Bone marrow (tissue), 2 donors: ENCODE data around the gene CAVIN4.

Source experiments
- DNase-seq, 2 donors: peaks; one replicate each; lab custom pipeline; 2025; lab: John Stamatoyannopoulos, UW

The CAVIN4 gene, protein sequence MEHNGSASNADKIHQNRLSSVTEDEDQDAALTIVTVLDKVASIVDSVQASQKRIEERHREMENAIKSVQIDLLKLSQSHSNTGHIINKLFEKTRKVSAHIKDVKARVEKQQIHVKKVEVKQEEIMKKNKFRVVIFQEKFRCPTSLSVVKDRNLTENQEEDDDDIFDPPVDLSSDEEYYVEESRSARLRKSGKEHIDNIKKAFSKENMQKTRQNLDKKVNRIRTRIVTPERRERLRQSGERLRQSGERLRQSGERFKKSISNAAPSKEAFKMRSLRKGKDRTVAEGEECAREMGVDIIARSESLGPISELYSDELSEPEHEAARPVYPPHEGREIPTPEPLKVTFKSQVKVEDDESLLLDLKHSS

DNA sequence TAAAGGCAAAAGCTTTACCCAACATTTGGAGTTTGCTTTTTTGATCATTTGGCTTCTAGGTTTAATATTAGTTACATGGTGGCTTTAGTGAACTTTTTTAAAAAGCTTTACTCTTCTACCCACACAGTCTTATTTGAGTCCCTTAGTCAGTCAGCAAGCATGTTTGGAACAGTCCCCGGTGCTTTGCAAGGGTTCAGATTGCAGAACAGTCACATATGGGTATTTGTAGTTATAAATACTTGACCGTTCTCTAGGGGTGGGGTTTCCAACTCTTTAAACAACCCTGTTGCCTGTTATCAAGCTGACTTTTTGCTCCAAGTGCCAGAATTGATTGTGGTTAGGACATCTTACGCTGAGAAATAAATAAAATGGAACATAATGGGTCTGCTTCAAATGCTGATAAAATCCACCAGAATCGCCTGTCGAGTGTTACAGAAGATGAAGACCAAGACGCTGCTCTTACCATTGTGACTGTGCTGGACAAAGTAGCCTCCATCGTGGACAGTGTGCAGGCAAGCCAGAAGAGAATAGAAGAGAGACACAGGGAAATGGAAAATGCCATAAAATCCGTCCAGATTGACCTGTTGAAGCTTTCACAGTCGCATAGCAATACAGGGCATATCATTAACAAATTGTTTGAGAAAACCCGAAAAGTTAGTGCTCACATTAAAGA is at the start of gene CAVIN4:
Gene CAVIN4, plus strand, starts transcription at position 304 of the 673 bp plus-strand sequence. Its CDS starts 65 bp downstream, at position 369.
- DNase-seq: no peak

DNA sequence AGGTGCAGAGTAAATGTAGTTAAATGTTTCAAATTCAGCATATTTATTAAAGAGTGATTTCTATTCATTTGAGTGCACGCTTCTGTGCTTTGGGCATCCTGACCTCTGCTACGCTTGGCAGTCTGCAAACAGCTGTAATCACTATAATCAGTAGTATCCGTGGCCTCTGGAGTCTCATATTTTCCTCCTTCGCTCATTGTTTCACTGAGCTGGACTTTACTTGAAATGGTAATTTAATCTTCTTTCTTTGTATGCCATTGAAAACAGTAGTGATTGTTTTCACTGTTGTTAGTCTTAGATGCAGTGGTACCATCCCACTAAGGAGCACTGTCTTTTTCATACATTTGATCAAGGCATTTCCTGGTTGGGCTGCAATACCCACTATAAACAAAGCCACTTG is 43.5 kb upstream of the CAVIN4 start:
- no peak for DNase-seq

DNA sequence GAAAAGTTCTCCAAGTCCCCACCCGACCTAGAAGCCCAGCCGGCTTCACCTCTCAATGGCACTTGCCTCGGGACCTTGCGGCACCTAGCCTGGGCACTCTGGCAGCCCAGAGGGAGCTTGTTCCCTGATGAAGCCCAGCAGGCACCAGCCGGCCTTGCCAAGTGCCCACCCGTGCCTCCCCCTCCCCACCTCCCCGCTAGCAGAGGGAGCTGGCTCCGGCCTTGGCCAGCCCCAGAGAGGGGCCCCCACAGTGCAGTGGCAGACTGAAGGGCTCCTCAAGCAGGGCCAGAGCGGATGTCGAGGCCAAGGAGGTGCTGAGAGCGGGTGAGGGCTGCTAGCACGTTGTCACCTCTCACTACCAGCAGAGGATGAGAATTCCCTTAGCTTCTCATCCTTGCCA is 37.6 kb upstream of the CAVIN4 start:
- DNase-seq: no peak

GRCh38 chr9:100549048-100549447 is 28.8 kb upstream of the CAVIN4 start:
- DNase-seq: no peak

DNA sequence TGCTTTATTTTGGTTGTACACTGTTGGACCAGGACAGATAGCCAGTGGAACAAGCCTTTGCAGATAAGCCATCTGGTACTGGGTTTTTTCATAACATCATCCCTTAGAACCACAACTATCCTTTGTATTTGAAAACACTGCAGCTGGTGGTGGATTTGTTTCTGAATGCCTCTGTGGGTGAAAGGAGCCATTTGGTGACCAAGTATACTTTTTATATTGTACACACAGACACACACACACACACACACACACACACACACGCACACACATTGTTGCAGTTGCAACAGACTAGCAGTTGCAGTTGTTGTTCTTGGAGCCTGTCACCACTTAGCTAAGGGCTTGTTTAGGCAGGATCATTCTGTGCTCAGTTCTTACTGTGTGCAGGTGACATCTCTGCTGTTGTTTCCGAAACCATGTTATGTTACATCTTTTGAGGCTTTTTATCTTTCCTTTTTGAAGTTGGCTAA is 22.9 kb upstream of the CAVIN4 start:
- DNase-seq: no peak

DNA sequence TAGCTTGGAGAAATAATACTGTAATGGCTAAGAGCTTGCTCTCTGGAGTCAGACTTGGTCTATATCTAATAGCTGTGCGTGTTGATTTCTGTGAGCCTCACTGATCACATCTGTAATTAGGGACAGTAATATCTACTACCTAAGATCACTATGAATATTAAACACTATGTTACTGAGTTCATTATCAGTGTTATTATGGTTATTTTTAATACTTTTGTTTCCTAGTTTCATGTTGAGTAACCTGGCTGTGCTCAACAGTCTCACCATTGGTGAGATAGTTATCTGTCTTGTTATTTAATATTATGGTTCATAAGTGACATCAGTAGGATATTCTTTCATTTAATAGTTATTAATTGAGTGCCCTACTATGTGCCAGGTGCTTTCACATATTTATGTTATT is 22.4 kb upstream of the CAVIN4 start:
- DNase-seq: no peak

GRCh38 chr9:100557053-100557452 is 20.8 kb upstream of the CAVIN4 start:
- DNase-seq: no peak

- no peak for DNase-seq
Measured at GRCh38 chr9:100561256-100561655, 16.6 kb upstream of the CAVIN4 start.

DNA sequence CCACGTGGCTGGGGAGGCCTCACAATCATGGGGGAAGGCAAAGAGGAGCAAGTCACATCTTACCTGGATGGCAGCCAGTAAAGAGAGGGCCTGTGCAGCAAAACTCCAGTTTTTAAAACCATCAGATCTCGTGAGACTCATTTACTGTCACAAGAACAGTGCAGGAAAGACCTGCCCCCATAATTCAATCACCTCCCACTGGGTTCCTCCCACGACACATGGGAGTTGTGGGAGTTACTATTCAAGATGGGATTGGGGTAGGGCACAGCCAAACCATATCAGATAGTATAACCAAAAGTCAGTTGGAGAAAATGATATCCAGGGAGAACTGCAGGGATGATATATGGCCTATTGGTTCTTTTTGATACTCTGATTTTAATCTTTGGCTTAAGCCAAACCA is 10.0 kb upstream of the CAVIN4 start:
- no peak for DNase-seq

DNA sequence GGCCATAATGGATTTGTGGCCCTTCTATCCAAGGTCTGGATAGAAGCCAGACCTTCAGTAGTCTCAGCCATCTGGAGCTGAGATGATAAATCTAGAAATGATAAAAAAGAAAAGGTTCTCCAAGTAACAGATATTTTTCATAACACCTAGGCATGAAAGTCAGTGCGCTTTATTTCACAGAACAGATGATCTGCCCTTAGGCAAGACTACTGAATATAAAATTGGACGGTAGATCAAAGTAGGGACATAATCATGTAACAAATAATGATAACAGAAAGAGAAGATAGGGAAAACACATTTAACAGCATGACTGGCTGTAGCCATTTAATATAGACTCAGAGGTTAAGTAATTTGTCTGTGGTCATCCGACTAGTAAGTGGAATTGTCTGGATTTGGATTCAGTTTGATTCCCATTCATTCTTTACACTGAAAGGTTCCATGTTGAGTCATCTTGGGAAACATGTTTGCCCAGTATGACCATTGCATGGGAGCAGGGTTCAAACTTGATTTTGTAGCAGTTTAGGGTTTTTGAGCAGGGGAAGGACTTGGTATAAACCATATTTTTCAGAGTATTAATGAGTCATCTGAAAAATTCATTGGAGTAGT is 4.1 kb upstream of the CAVIN4 start:
- no peak for DNase-seq

DNA sequence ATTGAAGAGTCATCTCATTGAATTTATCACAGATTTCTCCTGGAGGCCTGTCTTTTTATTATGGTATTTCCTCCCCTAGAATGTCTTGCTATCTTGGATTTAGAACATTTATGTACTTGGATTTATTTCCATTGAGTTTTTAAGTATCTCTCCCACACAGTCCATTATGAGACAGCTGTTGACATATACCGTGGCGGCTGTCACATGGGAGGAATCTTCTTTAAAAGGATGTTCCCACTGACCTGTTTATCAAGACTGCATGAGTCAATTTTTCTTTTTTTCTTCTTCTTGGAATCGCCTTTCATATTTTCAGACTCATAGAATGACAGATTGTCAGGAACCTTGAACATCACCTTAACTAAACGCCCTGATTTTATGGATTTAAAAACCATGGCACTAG is 2.9 kb upstream of the CAVIN4 start:
- no peak for DNase-seq

- DNase-seq: no peak
Measured at GRCh38 chr9:100575765-100576386, 2.0 kb upstream of the CAVIN4 start.

DNA sequence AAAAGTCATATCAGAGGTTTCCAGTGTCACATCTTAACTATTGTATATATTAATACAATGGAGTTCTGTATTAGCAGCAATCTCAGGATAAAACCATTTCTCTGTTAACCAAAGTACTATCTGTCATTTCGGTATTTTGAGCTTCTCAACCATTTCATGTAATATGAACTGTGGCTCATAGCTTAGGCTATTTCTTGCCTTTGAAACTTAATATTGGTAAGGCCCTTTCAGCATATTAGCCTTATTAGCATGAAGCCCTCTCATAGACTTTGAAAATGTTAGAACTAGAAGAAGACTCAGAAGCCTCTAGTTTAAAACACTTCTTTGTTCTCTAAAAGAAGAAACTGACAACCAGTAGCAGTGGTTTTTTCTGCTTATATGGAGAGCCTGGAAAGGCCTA is 731 bp downstream of the CAVIN4 start:
- DNase-seq: no peak

- no peak for DNase-seq
Measured at GRCh38 chr9:100579665-100580064, 1.8 kb downstream of the CAVIN4 start.

DNA sequence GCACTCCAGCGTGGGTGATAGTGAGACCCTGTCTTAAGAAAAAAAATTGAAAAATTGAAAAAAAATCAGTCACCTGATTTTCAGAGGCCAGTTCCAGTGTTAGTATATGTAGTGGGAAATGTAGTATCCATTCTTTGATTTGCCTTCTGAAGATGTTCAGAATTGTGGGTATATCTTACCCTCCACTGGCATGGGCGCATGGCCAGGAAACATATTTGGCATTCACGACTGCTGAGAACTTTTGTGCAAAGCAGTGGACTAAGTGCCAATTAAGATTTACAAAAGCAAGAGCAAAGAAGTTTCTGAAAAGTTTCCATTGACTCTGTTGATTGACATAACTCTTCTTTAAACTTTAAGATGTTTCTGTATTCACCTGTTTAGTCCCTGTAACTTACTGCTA is 2.4 kb downstream of the CAVIN4 start:
- DNase-seq: no peak

GRCh38 chr9:100581081-100581480 is 3.2 kb downstream of the CAVIN4 start:
- DNase-seq: no peak

- DNase-seq: no peak
Measured at GRCh38 chr9:100581661-100582060, 3.8 kb downstream of the CAVIN4 start.

DNA sequence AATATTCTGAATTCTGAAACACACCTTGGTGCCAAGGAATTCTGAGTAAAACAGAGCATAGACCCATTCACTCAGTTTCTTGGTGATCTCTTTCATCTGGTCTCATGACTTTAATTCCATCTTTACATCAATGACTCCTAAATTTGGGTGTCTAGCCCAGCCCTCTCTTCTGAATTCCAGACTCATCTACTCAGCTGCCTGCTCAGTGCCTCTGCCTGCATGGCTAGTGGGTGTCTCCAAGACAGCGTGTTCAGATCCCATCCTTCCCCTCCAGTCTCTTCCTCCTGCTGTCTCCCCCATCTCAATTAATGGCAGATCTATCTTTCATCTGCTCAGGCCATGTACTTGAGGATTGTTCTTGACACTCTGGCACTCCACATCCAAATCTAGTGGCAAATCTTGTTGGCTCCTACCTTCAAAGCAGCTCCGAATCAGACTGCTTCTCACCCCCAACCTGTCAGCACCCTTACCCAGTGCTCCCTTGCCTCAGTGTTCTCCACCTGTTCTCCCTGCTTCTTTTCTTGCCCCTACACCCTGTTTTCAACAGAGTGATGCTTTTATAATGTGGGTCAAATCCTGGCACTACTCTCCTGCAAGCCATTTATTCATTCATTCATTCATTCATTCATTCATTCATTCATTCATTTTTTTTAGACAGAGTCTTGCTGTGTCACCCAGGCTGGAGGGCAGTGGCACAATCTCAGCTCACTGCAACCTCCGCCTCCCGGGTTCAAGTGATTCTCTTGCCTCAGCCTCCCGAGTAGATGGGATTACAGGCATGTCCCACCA is 5.3 kb downstream of the CAVIN4 start:
- DNase-seq: no peak

- DNase-seq: no peak
Measured at GRCh38 chr9:100584951-100585350, 7.1 kb downstream of the CAVIN4 start.

- DNase-seq: no peak
Measured at GRCh38 chr9:100586093-100586492, 8.2 kb downstream of the CAVIN4 start.

DNA sequence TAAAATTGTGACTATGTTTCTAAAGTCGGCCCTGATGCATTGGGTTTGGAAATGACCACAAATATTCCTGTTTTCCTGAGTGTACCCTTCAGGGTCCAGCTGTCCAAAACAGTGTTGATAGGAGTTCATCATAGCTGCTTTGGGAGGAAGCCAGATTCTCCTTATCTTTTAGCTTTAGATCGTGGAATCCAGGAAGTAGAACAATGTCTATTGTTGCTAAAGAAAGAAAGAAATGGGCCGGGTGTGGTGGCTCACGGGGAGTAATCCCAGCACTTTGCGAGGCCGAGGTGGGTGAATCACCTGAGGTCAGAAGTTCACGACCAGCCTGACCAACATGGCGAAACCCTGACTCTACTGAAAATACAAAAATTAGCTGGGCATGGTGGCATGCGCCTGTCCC is 9.5 kb downstream of the CAVIN4 start:
- no peak for DNase-seq

DNA sequence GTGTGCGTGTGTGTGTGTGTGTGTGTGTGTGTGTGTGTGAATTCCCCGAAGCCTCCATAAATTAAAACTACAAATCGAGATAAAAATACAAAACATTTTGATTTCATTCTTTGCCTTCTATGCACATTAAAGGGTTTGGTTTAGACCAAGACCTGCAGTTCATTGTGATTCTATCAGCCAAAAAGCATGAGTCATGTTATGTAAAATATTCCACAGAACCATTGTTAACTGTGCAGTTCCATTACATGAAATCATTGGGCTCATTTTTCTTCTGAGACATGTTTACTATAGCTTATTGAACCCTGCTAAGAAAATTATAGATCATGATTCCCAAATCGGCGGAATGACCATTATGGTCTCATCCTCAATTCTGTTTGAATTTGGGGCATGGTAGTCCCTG is 11.7 kb downstream of the CAVIN4 start:
- no peak for DNase-seq
